ENCODE results near the gene SCNN1G.

Gene SCNN1G

DNA sequence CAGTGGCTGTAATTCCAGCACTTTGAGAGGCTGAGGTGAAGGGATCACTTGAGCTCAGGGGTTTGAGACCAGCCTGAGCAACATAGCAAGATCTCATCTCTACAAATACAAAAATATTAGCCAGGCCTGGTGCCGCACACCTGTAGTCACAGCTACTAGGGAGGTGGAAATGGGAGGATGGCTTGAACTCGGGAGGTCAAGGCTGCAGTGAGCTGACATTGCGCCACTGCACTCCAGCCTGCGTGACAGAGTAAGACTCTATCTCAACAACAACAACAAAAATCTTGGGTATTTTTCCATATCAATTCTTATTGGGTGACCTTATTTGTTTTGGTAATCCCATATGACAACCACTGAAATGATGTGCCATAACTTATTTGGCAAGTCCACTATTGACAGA, 52.6 kb downstream of the SCNN1G start:
- no peaks in the 10 kb centered on the region for H3K9me3 ChIP-seq
- no peak overlapping the region for H3K4me3 ChIP-seq (ENCODE audit: low read depth, low read length)
- H3K4me1 ChIP-seq = no peaks in the 10 kb centered on the region
- no peaks in the 10 kb centered on the region for H3K36me3 ChIP-seq
- no peak for DNase-seq
- H3K27me3 ChIP-seq = no peaks in the 10 kb centered on the region
- TF ChIP-seq, protein P1, sequence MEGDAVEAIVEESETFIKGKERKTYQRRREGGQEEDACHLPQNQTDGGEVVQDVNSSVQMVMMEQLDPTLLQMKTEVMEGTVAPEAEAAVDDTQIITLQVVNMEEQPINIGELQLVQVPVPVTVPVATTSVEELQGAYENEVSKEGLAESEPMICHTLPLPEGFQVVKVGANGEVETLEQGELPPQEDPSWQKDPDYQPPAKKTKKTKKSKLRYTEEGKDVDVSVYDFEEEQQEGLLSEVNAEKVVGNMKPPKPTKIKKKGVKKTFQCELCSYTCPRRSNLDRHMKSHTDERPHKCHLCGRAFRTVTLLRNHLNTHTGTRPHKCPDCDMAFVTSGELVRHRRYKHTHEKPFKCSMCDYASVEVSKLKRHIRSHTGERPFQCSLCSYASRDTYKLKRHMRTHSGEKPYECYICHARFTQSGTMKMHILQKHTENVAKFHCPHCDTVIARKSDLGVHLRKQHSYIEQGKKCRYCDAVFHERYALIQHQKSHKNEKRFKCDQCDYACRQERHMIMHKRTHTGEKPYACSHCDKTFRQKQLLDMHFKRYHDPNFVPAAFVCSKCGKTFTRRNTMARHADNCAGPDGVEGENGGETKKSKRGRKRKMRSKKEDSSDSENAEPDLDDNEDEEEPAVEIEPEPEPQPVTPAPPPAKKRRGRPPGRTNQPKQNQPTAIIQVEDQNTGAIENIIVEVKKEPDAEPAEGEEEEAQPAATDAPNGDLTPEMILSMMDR (IDR thresholded peaks at IDR 0.05; ENCODE audit: low read depth, low read length) = no peak

DNA sequence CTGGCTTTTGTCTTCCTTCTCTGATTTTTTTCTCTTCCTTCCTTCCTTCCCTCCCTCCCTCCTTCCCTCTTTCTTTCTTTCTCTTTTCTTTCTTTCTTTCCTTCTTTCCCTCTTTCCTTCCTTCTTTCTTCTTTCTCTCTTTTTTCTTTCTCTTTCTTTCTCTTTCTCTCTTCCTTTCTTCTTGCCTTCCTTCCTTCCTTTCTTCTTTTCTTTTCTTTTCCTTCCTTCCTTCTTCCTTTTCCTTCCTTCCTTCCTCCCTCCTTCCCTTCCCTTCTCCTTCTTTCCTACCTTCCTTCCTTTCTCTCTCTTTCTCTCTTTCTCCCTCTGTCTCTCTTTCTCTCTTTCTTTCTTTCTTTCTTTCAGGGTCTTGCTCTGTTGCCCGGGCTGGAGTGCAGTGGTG, 54.4 kb downstream of the SCNN1G start:
- no peak for DNase-seq
- TF ChIP-seq, protein P1 (IDR thresholded peaks at IDR 0.05; ENCODE audit: low read depth, low read length) = no peak

DNA sequence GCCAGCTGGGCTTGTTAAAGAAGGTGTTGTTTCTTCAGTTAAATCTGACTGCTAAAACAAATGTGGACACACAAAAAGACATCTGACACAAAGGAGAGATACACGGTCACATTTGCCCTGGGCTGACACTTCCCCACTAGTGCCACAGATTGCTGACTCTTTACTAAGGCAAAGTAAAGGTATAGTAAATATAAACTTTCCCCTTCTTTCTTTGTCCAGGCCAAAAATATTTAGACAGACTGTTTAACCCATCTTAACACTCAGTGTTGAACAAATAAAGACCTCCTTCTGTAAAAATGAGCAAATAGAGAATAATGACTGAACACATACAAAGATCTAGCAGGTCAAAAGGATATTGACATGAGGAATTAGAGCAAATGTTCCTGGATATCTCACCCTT, 58.4 kb downstream of the SCNN1G start:
- Histone ChIP-seq H3K4me1 (no peaks in the 10 kb centered on the region), H3K4me3 (ENCODE audit: low read depth, low read length) (no peak overlapping the region), H3K9me3 (no peaks in the 10 kb centered on the region), H3K27me3 (no peaks in the 10 kb centered on the region), H3K36me3 (no peaks in the 10 kb centered on the region)
- no peak for DNase-seq
- TF ChIP-seq, protein P1 (IDR thresholded peaks at IDR 0.05; ENCODE audit: low read depth, low read length) = no peak

More for the DNA sequence above, 54.4 kb downstream of the SCNN1G start:
- Histone ChIP-seq H3K4me1 (no peaks in the 10 kb centered on the region), H3K36me3 (no peaks in the 10 kb centered on the region), H3K4me3 (ENCODE audit: low read depth, low read length) (no peak overlapping the region), H3K9me3 (no peaks in the 10 kb centered on the region), H3K27me3 (no peaks in the 10 kb centered on the region)

DNA sequence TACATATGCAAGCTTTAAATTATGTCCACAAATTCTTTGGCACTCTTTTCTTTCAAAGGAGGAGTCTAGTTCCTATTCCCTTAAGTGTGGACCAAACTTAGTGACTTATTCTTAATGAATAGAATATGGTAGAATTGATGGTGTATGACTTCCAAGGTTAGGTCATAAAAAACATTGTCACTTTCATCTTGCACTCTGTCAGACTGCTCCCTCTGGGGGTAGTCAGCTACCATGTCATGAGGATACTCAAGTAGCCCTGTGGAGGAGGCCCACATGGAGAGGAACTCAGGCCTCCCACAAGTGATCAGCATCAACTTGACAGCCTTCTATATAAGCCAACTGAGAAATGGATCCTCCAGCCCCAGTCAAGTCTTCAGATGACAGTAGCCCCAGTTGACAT, 61.6 kb downstream of the SCNN1G start:
- H3K4me1 ChIP-seq = no peaks in the 10 kb centered on the region
- H3K27me3 ChIP-seq = no peaks in the 10 kb centered on the region
- TF ChIP-seq, protein P1 (IDR thresholded peaks at IDR 0.05; ENCODE audit: low read depth, low read length) = no peak
- no peaks in the 10 kb centered on the region for H3K36me3 ChIP-seq
- H3K4me3 ChIP-seq (ENCODE audit: low read depth, low read length) = no peak overlapping the region
- H3K9me3 ChIP-seq = no peaks in the 10 kb centered on the region
- no peak for DNase-seq

DNA sequence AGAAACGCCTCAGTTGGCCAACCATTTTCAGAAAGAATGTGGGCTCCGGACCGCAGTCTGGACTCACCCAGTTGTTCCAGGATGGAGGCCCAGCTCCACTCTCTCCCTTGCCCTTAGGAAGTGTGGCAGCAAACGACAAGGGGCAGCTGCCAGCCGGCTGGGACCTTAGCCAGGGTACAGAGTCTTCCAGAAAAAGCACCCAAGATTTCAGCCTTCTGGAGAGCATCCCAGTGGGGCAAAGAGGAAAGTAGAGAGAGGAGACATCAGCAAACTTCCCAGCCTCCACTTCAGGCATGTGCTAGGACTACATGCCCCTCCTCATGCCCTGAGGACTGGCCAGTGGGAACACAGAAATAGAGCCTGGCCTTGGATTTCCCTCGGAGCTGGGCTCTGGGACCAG, 62.7 kb downstream of the SCNN1G start:
- no peak overlapping the region for H3K4me3 ChIP-seq (ENCODE audit: low read depth, low read length)
- H3K36me3 ChIP-seq = no peaks in the 10 kb centered on the region

More for the DNA sequence above, 62.7 kb downstream of the SCNN1G start:
- Histone ChIP-seq H3K9me3 (no peaks in the 10 kb centered on the region), H3K27me3 (no peaks in the 10 kb centered on the region), H3K4me1 (no peaks in the 10 kb centered on the region)
- TF ChIP-seq, protein P1 (IDR thresholded peaks at IDR 0.05; ENCODE audit: low read depth, low read length) = no peak
- DNase-seq = no peak
